Colonic mucosa (tissue), 4 donors: Measurements from ENCODE around the gene MMP15. TPM values are rescaled to one million over a fixed set of nuclear protein-coding genes. Genes with fewer than 3 reads are reported as not detected.
A peak's percentile ranks its signal among the peaks of the same experiment; 100 is the strongest.

Experiments
- DNase-seq: peaks from one replicate; pipeline ENCODE4 v3.0.0-alpha.2; 2020
- H3K27ac ChIP-seq: fragments of 200-600 bp; one replicate; pipeline ENCODE4 v1.8.0; 2021
- H3K27me3 ChIP-seq: fragments of 200-600 bp; one replicate; pipeline ENCODE4 v1.8.0; 2021
- H3K36me3 ChIP-seq: fragments of 200-600 bp; one replicate; pipeline ENCODE4 v1.8.0; 2021
- H3K4me1 ChIP-seq: fragments of 200-600 bp; one replicate; pipeline ENCODE4 v1.8.0; 2021; ENCODE audit warnings: mild to moderate bottlenecking
- H3K4me3 ChIP-seq: fragments of 200-600 bp; one replicate; pipeline ENCODE4 v1.8.0; 2021
- H3K9ac ChIP-seq, 2 donors: one replicate each; pipeline ENCODE4 v1.7.0; 2013; ENCODE audit warnings: control low read depth in 2 of 2, low read depth in 2 of 2, low read length in 2 of 2
- H3K9me3 ChIP-seq: fragments of 200-600 bp; one replicate; pipeline ENCODE4 v1.8.0; 2021
- CTCF ChIP-seq: fragments of 200-600 bp; IDR thresholded peaks from one replicate; pipeline ENCODE4 v1.8.0; 2022; ENCODE audit warnings: antibody characterized with exemption, mild to moderate bottlenecking
- intact Hi-C: fragments of 100-400 bp; cut with DNase I; formaldehyde crosslinking; loops from one replicate; pipeline ENCODE4 v1.14.1; 2022
- total RNA-seq, 2 donors: library from RNA; stranded (reverse); fragmentation: NEBNext Ultra II Directional in 1 of 2; extraction: Animal tissue kit (Norgen Biotek cat#: 25700) in 1 of 2; gene quantifications; one replicate each; pipeline ENCODE4 v1.2.1, GENCODE V29; 2021
- donor health status: healthy.
- donor health status: DM: no; HTN: no; CAD: no.
- donor health status: DM: no; HTN: no; CAD: no.

MMP15 gene
- total RNA-seq, 2 donors from 2014 or later: 79.2 to 126 TPM

- H3K9me3 ChIP-seq: no peaks in the 10 kb centered on the region
- H3K27me3 ChIP-seq: no peaks in the 10 kb centered on the region
- intact Hi-C loops: loop anchor here (10.0 kb wide), 1 partner anchor 239 kb away; no protein-coding TSS in a partner anchor
- no peak overlapping the region for H3K9ac ChIP-seq
- no peaks in the 10 kb centered on the region for H3K4me1 ChIP-seq
- H3K27ac ChIP-seq: no peak overlapping the region
- peaks cover 8% of the 10 kb centered on the region for H3K36me3 ChIP-seq
- TF ChIP-seq CTCF: no peak
- H3K4me3 ChIP-seq: no peak overlapping the region
- DNase-seq: no peak
Observed at GRCh38 chr16:57993897-57994296, 31.7 kb upstream of the MMP15 start.

- Histone ChIP-seq H3K9ac (no peak overlapping the region), H3K27ac (no peak overlapping the region), H3K4me1 (no peaks in the 10 kb centered on the region), H3K36me3 (peaks cover 8% of the 10 kb centered on the region), H3K27me3 (no peaks in the 10 kb centered on the region), H3K9me3 (no peaks in the 10 kb centered on the region), H3K4me3 (no peak overlapping the region)
- DNase-seq: no peak
- TF ChIP-seq CTCF: no peak
- intact Hi-C loops: loop anchor here (10.0 kb wide), 1 partner anchor 240 kb away; no protein-coding TSS in a partner anchor
Observed at GRCh38 chr16:57994361-57994760, 31.2 kb upstream of the MMP15 start.

- DNase-seq: peak; percentile 55
- intact Hi-C loops: loop anchor here (10.0 kb wide), 1 partner anchor 240 kb away; no protein-coding TSS in a partner anchor
- Histone ChIP-seq H3K9ac (no peak overlapping the region), H3K9me3 (no peaks in the 10 kb centered on the region), H3K27me3 (no peaks in the 10 kb centered on the region), H3K4me1 (no peaks in the 10 kb centered on the region), H3K36me3 (peaks cover 8% of the 10 kb centered on the region), H3K4me3 (no peak overlapping the region), H3K27ac (no peak overlapping the region)
- TF ChIP-seq CTCF: peak; percentile 28
Observed at GRCh38 chr16:57994778-57995177, 30.8 kb upstream of the MMP15 start.

GRCh38 chr16:57995721-57996405 lies 29.7 kb upstream of the MMP15 start:
- no peaks in the 10 kb centered on the region for H3K9me3 ChIP-seq
- H3K36me3 ChIP-seq: peaks cover 8% of the 10 kb centered on the region
- H3K27me3 ChIP-seq: no peaks in the 10 kb centered on the region
- H3K9ac ChIP-seq: no peak overlapping the region
- H3K4me3 ChIP-seq: no peak overlapping the region
- no peak for DNase-seq
- H3K27ac ChIP-seq: no peak overlapping the region
- intact Hi-C loops: loop anchor here (10.0 kb wide), 1 partner anchor 241 kb away; no protein-coding TSS in a partner anchor
- TF ChIP-seq CTCF: no peak
- H3K4me1 ChIP-seq: no peaks in the 10 kb centered on the region

GRCh38 chr16:57996406-57997175 lies 29.0 kb upstream of the MMP15 start:
- intact Hi-C loops: loop anchor here (10.0 kb wide), 1 partner anchor 242 kb away; no protein-coding TSS in a partner anchor
- Histone ChIP-seq H3K9me3 (no peaks in the 10 kb centered on the region), H3K27me3 (no peaks in the 10 kb centered on the region), H3K27ac (no peak overlapping the region), H3K4me1 (no peaks in the 10 kb centered on the region), H3K9ac (no peak overlapping the region), H3K4me3 (no peak overlapping the region), H3K36me3 (peaks cover 8% of the 10 kb centered on the region)
- no peak for DNase-seq
- TF ChIP-seq CTCF: no peak
